GM18499 (cell line): ENCODE data around the gene DMKN.
"Not testable (repeated sequence)": the region's sequence is repeated elsewhere in the genome, so short reads cannot be mapped to it uniquely, and the experiment has no call there.

Experiments used
- ATAC-seq: cut with Tn5 transposase; IDR thresholded peaks from one replicate; pipeline ENCODE4 v1.9.1; 2021; ENCODE audit warnings: moderate number of reproducible peaks; ENCODE audit not compliant: insufficient read depth, unreplicated experiment

DMKN gene

DNA sequence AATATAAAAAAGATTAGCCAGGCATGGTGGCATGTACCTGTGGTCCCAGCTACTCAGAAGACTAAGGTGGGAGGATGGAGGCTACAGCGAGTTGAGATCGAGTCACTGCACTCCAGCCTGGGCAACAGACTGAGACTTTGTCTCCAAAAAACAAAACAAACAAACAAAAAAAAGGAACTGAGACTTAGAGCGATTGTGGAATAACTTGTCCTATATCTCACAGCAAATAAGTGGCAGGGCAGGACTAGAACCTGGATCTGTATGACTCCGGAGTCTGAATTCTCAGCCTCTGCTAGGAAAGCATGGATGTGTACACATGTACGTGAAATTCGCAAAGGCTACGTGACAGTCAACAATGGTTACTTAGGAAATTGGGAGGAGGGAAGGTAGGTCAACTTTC is 43.3 kb downstream of the DMKN start:
- ATAC-seq, result no peak

DNA sequence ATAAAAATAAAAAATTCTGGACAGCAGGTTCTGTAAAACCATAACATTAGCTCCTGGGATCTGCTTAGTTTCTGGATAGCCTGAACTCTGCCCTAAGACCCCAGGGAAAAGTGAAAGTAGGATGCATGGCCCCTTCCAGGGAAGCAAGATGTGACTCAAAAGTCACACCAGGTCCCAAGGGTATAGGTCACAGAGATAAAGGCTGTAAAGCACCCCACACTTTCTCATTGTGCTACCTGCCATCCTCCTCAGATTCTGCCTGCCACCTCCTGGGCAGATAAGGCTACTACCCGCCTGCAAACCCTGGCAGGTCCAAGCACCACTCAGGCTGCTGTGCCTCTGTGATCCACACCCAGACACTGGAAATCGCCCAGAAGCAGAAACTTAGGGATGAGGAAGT is 44.8 kb downstream of the DMKN start:
- no peak for ATAC-seq

DNA sequence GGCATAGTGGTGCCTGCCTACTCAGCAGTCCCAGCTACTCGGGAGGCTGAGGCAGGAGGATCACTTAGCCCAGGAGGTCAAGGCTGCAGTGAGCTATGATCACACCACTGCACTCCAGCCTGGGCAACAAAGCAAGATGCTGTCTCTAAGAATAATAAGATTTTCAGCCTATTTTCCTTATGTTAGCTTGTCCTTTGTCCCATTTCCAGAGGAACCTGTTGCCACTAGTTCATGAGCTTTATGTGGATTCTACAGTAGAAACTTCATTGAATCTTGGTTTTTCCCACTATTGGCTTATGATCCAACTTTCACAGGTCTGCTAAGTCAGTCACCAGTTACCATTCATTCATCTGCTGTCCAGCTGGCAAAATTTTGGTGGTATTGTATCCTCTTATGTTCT is 47.2 kb downstream of the DMKN start:
- no peak for ATAC-seq

- ATAC-seq, result not testable (repeated sequence)
These were observed 50.5 kb downstream of the DMKN start for GRCh38 chr19:35462956-35463355.

DNA sequence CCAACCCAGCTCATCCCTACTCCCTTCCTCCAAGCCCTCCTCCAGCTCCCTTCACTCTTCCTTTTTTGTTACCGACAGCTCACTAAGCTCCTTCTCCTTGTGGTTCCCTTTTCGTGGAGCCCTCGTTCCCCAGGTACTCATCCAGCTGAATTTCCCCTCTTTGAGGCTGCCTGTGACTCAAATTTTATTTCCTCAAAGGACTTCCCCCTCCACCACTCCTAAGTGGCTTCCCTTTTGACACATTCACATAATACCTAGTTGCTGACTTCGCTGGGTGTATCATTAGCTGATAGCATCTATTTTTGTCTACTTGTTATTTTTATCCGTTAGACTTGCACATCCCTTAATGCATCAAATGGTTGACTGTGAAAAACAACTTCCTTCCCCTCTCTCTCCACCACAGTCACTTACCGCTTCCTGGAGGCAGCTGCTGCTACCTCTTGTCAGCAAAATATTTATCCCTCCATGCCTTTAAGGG is 50.9 kb downstream of the DMKN start:
- ATAC-seq, result no peak

- ATAC-seq, result not testable (repeated sequence)
These were observed 51.7 kb downstream of the DMKN start for GRCh38 chr19:35461788-35462187.

DNA sequence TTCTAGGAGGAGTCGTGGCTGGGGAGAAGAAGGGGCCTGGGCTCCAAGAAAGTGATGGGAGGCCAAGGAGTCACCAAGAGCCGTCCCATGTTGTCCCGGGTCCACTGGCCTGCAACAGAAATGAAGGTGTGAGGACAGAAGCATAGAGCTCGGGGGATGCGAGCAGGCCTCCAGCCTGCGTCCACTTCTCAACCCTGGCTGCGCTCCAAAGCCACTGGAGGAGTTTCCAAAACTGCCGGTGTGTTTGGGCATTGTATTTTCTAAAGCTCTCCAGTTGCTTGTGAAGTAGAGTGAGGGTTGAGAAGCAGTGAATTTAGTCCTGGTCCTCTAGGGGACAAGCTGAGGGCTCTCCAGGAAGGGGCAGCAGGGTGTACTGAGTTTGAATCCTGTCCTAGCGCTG is 52.4 kb downstream of the DMKN start:
- no peak for ATAC-seq

DNA sequence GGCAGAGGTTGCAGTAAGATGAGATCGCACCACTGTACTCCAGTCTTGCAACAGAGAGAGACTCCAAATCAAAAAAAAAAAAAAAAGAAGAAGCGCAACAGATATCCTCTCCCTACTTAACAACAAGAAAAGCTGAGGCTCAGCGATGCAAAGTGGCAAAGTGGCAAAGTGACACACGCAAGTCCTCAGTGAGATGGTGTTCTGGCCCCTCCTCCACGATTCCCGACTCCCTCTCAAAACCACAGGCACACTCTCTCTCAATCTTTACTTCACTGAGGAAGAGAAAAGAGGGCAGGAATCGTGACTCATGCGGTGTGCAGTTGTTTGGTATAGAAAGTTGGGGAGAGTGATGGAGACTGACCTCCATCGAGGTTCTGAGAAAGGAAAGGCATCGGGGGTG is 52.8 kb downstream of the DMKN start:
- ATAC-seq, result no peak

- no peak for ATAC-seq
These were observed 53.9 kb downstream of the DMKN start for GRCh38 chr19:35459414-35460082.

DNA sequence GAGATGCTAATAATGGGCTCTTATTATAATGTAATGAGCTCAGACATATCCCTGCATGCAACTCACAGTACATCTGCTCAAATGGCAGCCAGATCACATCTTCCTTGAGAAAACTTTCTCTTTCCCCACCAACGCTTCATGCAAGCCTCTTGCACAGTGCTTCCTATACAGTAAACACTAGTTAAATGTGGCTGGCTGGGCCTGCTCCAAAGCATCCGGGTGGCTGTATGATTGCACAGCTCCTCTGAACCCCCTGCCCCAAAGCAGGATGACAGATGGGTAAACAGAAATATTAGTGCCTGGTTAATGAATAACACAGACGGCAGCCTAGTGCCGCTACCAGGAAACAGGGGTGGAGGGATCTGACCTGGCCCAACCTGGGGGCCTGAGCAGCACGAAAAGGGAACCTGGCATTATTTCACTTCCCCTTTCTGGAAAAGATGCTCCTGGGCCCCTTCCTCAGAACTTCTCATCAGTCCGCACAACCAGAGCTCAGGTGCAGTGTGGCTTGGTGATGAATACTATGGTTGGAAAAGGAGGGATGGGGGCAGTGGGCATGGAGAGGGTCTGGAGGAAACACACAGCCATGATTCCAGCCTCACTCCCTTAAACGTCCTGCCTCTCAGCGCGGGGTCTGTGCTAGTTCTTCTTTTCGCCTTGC is 54.6 kb downstream of the DMKN start:
- no peak for ATAC-seq

GRCh38 chr19:35458192-35458591 is 55.3 kb downstream of the DMKN start:
- ATAC-seq, result no peak

DNA sequence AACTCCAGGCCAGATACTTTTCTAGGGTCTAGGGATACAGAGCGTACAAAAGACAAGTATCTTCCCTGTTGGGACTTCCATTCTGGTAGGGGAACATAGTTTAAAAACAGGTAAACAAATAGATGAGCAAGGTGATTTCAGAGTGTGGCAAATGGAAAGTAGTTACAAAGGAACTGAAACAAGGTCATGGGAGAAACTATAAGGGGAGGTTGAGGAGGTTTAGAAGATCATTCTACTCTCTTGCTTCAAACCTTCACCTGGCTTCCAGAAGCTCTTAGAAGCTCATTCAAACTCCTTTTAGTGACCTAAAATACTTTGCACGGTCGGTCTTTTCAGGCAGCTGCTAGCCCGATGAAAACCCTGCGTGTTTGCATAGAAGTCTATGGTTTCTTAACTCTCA is 56.3 kb downstream of the DMKN start:
- no peak for ATAC-seq

GRCh38 chr19:35455616-35456201 is 57.7 kb downstream of the DMKN start:
- ATAC-seq, result no peak

DNA sequence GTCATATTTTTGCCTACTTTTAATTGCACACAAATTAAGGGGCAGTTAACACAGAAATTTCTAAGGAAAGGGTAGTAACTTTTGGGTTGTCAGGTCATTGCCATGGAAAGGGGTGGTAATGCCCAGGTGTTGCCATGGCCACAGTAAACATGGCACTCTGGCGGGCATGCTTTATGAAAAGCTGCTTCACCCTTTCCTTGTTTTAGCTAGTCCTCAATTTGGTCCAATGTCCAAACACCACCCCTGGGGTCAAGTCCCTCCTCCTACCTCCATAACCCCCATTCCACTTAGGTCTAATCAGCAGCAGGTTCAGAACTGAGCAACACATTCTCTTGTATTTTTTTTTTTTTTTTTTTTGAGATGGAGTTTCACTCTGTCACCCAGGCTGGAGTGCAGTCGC is 58.8 kb downstream of the DMKN start:
- no peak for ATAC-seq

- ATAC-seq, result no peak
These were observed 61.9 kb downstream of the DMKN start for GRCh38 chr19:35451338-35452096.

GRCh38 chr19:35449359-35450043 is 63.9 kb downstream of the DMKN start:
- ATAC-seq, result no peak

GRCh38 chr19:35447606-35448469 is 65.6 kb downstream of the DMKN start, which contains the start of gene FFAR2:
FFAR2 (plus strand) TSS chr19:35448257; CDS start chr19:35449715, 1,458 bp downstream.
- no peak for ATAC-seq
